Stimulated activated CD4-positive, alpha-beta T cell treated with anti-CD3 and anti-CD28 coated beads, Interleukin-2, amount 100 ng/mL, for 4 hours (primary cell): ENCODE results near the gene ZNF532.
"Not testable (repeated sequence)": the region's sequence is repeated elsewhere in the genome, so short reads cannot be mapped to it uniquely, and the experiment has no call there.

Experiments used
- DNase-seq: peaks from one replicate; pipeline ENCODE4 v3.0.0-alpha.2; 2020; ENCODE audit warnings: low read depth

The ZNF532 gene

DNA sequence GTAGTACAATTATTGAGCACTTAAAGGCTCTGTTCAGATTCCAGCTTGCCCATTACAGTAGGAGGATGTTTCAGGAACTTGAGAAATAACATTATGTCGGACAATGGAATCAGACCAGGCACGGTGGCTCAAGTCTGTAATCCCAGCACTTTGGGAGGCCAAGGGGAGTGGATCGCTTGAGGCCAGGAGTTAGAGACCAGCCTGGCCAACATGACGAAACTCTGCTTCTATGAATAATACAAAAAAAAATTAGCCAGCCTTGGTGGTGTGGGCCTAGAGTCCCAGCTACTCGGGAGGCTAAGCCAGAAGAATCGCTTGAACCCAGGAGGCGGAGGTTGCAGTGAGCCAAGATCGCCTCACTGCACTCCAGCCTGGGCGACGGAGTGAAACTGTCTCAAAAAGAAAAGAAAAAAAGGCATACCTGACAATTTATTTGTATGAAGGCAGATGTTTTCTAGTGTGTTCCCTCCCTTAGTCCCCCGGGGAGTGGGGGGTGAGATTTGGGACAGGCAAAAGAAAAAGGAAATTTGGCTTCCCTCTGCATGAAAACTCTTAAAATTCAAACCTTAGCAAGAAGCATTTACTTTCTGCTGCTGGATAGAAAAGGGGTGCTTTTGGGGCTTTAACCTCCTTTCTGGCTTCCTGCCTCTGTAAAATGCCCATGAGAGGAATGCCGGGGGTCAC lies 13.7 kb upstream of the ZNF532 start:
- DNase-seq = no peak

GRCh38 chr18:58851856-58852255 lies 12.8 kb upstream of the ZNF532 start:
- no peak for DNase-seq

DNA sequence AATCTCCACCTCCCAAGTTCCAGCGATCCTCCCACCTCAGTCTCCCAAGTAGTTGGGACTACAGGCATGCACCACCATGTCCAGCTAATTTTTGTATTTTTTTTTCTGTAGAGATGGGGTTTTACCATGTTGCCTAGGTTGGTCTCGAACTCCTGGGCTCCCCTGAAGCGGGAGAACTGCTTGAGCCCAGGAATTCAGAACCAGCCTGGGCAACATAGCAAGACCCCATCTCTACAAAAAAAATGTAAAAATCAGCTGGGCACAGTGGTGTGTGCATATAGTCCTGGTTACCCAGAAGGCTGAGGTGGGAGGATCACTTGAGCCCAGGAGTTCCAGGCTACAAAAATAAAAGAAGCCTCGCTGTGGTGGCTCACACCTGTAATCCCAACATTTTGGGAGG lies 12.0 kb upstream of the ZNF532 start:
- DNase-seq = no peak

DNA sequence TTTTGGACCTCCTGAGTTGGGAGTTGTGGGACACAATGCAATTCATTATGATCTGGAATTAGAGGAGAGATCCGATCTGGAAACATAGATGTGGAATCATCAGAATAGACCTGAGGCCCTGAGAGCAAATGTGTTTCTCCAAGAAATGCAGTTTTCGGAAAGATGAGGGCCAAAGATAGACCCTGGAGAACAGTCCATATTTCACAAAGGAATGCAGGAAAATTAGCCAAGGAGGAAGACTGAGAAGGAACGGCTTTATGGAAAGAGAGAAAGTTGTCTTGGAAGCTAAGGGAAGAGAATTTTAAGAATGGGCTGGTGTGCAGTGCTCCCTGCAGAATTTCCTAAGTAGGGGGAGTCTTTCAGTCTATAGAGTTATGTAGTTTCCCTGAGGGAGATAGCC lies 11.1 kb upstream of the ZNF532 start:
- no peak for DNase-seq

DNA sequence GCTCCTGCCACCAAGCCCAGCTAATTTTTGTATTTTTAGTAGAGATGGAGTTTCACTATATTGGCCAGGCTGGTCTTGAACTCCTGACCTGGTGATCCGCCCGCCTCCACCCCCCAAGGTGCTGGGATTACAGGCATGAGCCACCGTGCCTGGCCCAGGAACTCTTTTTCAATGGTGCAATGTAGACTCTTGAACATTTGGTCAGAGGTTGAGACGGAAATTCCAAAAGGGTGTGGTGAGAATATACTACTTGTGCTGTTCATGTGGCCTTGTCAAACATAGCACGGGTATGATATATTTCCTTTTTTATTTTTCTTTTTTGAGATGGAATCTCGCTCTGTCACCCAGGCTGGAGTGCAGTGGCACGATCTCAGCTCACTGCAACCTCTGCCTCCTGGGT lies 9.2 kb upstream of the ZNF532 start:
- DNase-seq = not testable (repeated sequence)

- DNase-seq = no peak
Measured at GRCh38 chr18:58856881-58857280, 7.8 kb upstream of the ZNF532 start.

DNA sequence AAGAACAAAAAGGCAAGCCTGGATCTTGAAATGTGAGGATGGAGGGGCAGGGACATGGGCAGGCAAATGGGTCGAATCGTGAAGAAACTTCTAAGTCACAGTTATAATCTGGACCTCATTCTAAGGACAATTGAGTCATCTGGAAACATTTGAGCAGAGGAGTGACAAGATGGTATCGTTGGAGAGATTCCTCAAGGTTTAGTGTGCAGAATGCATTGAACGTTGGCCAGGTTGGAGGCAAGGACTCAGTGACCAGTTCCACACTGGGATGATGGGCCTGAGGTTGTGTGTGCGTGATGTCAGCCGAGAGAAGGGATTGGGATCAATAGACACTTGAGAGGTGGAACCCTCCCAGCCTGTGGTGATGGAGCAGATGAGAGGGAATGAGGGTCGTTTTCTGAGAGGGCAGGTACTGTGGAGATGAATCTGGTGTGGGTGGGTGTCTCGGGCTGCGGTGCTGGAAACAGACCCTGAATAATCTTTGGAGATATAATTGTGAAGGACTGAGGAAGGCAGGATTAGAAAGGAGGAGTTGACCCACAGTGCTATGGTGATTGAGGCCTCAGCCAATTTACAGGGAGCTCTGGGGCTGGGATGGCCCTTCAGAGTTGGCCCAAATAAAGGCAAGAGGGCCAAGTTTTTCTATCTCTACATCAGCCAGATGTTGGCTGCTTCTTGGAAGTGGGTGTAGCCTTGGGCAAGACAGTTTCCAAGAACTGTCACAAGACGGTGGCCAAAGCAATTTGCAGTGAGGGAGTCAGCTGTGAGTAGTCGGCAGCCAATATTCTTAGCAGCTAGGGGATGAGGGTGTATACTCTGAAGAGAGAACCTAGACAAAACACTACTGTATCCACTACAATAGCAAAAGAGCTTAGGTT lies 5.8 kb upstream of the ZNF532 start:
- DNase-seq = no peak

- no peak for DNase-seq
Measured at GRCh38 chr18:58859907-58860306, 4.8 kb upstream of the ZNF532 start.

- DNase-seq = no peak
Measured at GRCh38 chr18:58860747-58861231, 3.9 kb upstream of the ZNF532 start.

DNA sequence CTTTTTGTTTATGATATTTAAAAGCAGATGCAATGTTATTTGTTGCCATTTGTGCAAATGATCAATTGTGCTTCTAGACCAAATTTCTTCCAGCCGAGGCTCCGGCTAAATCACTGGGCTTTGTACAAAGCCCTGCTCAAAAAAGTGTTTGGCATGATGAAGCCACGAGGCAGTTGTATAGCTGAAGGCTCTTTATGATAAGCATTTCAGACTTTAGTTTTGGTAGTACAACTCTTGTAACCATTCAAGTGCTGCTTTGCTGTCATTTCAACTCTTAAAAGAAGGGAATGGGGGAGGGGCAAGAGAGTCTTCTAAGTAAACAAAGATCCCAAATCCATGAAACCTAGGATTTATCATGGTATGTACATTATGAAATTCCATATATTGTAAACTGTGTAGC lies 3.3 kb upstream of the ZNF532 start:
- DNase-seq = no peak

DNA sequence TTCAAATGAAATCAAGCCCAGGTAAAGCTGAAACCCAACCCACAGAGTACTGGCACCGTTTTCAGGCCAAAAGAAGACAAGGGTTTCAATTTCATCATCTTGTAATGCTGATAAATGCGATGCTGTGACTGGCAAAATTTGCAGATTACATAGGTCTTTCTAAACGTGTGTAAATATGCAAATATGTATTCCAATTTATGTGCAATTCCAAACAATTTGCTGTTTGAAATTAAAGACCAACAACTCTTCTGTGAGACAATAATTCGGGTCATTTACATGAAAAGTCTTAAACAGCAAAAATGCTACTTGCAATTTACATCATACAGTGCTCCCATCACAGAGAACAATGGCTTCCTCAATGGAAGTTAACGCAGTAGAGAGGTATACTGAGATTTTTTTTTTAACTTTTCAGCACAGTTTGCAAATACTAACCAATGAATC lies 2.8 kb upstream of the ZNF532 start:
- DNase-seq = no peak

DNA sequence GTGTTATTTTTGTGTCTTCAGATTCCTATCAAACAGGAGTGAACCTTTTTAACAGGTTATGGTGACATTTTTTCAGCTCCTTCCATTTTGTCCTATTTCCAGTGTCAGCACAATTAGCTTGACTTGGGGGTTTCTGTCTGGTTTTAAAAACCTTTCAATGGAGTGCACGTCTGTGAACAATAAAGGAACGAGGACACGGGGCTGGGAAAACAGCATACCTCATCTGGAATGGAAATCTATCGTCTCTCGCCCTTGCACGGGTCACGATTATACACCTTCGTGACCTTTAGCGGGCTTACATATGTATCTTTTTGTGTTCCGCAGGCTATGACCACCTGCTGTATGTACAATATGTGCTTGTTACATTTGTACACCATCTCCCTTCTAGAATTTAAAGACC lies 2.3 kb upstream of the ZNF532 start:
- DNase-seq = no peak

- no peak for DNase-seq
Measured at GRCh38 chr18:58862851-58863538, 1.7 kb upstream of the ZNF532 start.

GRCh38 chr18:58863539-58864145 lies 1.0 kb upstream of the ZNF532 start:
- no peak for DNase-seq

DNA sequence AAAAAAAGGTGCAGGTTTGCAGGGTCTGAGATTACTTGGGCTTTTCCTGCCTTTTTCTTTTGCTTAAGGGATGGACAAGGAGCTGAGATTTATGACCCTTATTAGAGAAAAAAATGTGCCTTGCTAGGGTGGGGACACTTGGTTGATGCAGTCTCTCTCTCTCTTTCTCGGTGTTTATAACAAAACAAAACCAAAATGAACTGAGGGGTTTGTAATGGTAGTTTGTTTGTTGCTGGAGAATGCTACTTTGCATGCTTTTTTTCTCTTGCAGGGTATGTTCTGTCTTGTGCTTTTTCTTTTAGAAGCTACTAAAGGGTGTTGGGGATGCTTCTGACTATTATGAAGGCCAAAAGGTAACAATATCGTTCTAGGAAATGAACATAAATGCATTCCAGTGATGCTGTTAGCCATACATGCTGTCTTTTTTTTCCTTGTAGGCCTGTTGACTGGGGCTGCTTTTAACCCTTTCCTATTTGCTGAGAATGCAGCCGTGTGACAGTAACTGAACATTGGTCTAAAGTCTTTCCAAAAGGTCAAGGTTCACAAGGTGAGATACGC lies 435 bp downstream of the ZNF532 start:
- no peak for DNase-seq

- no peak for DNase-seq
Measured at GRCh38 chr18:58865701-58866065, 1.0 kb downstream of the ZNF532 start.

DNA sequence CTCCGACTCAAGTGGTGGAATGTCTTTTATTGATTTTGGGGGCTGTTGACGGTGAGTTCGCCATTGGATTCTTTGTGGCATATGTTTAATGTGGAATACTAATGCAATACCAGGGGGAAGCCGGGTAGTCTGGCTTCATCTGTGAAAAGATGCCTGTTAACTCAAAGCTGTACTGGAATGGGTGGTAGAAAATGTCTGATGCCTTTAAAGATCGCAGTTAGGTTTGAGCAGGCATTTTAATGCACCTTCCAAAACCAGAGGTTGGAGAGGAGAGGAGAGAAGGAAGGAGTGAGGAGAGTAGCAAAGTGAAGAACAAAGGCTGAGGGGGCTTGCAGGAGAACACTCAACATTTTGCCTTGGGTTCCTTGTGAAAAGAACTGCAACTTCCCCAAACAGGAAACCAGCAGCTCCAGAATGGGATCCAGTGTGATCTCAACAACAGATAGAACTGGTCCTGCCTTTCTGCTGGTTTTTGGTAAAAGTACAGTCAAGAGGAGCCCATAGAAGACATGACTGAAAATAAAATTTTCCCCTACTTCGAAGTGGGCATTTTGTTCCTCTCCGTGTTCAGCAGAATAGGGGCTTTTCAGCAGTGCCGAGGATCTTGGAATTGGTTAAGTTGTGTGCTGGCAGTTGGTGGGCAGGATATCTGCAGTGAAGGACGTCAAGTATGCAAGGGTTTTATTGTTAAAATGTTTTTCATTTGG lies 1.5 kb downstream of the ZNF532 start:
- no peak for DNase-seq

DNA sequence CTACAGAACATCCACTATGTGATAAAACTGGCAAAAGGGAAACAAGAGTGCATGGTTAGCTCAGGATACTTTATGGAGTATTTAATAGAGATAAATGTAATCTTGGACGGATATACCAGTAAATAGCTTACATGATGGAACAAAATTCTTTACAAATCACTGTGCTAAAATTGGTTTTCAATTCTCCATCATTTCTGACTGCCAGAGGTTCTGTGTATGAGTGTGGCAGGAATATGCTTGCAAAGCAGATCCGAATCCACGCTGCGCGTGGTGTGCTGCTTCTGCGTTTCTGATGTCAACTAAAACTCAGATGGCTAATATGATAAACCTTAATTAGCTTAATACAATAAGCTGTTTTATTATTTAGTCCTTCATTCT lies 2.1 kb downstream of the ZNF532 start:
- DNase-seq = no peak

DNA sequence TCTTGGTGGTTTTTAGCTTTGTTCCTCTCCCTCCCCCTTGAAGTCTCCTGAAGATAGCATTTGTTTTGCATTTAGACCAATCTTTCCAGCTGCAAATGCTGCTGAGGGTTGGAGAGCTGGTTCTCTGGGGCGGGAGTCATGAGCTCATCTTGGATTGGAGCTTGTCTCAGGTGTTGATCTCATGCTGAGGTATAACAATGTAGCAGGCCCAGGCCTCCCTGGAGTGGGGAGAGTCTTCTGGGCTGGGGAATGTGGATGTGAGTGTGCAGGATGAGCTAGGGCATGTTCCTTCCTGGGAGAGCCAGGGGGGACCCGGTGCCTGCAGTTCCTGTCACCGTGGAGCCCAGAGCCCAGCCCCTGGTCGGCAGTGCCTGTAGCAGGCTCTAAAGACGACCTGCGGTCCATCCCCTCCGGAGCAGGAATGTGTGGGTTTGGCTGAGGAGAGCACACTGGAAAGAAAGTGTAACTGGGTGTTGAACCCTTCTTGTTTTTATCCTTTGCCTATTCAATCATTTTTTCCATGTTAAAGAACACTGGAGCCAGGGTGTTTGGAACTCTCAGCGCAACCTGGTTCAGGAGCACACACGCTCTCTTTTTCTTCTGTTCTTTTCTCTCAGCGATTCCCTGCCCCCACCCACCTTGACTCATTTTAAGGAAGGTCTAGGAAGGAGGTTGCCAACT lies 2.7 kb downstream of the ZNF532 start:
- DNase-seq = no peak

DNA sequence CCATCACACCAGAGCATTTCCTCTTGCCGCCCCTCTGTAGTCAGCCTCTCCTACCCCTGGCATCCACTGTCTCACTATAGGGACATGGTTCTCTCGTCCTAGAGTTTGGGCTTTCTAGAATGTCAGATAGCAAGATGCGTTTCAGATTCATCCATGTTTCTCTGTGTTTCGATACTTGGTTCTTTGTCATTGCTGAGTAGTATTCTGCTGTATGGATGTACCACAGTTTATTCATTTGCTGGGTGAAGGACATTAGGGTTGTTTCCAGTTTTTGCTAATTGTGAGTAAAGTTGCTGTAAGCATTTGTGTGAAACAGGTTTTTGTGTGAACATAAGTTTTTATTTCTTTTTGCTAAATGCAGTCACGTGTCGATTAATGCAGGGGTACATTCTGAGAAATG lies 3.8 kb downstream of the ZNF532 start:
- no peak for DNase-seq

- DNase-seq = no peak
Measured at GRCh38 chr18:58870130-58870529, 5.5 kb downstream of the ZNF532 start.
